Endothelial cell of umbilical vein (primary cell): ENCODE measurements around the gene NPDC1. TPM values are rescaled to one million over a fixed set of nuclear protein-coding genes. Genes with fewer than 3 reads are reported as not detected.
"Not testable (repeated sequence)": the region's sequence is repeated elsewhere in the genome, so short reads cannot be mapped to it uniquely, and the experiment has no call there.

ENCODE experiments used
- BruUV-seq: library from RNA; stranded (reverse); fragments of 400-500 nt; replicated peaks from 2 replicates; lab custom pipeline; 2021; lab: Mats Ljungman, UMichigan
- CTCF ChIA-PET: fragments of 300-600, 350-600 bp; sonication (Branson Sonifier 250); formaldehyde crosslinking; loops from one replicate; lab custom pipeline; 2021; ENCODE audit warnings: antibody characterized with exemption, inconsistent platforms; lab: Charles Lee
- POLR2A ChIA-PET: fragments of 300-600, 350-600 bp; sonication (Branson Sonifier 250); formaldehyde crosslinking; loops from one replicate; lab custom pipeline; 2021; ENCODE audit warnings: antibody characterized with exemption, inconsistent platforms; lab: Charles Lee
- DNase-seq: peaks from one replicate; pipeline ENCODE4 v3.0.0-alpha.2; 2011; ENCODE audit warnings: low read depth, low spot score
- FAIRE-seq: peaks from 2 replicates; lab custom pipeline; 2011; peaks lifted over from hg19 to GRCh38; lab: Jason Lieb, UNC
- H2AFZ ChIP-seq: 2 replicates; pipeline ENCODE4 v1.6.0; 2012; ENCODE audit warnings: low read depth, low read length, control low read depth, inconsistent platforms
- H3K27ac ChIP-seq: 2 replicates; pipeline ENCODE4 v1.5.1; 2011; ENCODE audit warnings: low read depth, mild to moderate bottlenecking, control low read depth, low read length, moderate library complexity; ENCODE audit not compliant: insufficient read depth
- H3K27me3 ChIP-seq, 2 experiments: 2 replicates each; pipeline versions ENCODE4 v1.6.0 to v1.6.1; 2011; ENCODE audit warnings: low read length in 2 of 2, mixed read lengths in 1 of 2; ENCODE audit not compliant: control insufficient read depth in 2 of 2, insufficient read depth in 2 of 2
- H3K36me3 ChIP-seq, 2 experiments: 2 replicates in 1 of 2; 3 replicates in 1 of 2; pipeline ENCODE4 v1.5.1; 2011; ENCODE audit warnings: low read length in 2 of 2, mild to moderate bottlenecking in 1 of 2, moderate library complexity in 1 of 2; ENCODE audit not compliant: control insufficient read depth in 2 of 2, insufficient read depth in 2 of 2; ENCODE audit errors: extremely low read depth in 1 of 2
- H3K4me1 ChIP-seq: 3 replicates; pipeline ENCODE4 v1.5.1; 2011; ENCODE audit warnings: mild to moderate bottlenecking, low read length; ENCODE audit not compliant: control insufficient read depth, insufficient read depth; ENCODE audit errors: extremely low read depth
- H3K4me2 ChIP-seq: 2 replicates; pipeline ENCODE4 v1.6.1; 2011; ENCODE audit warnings: low read length, control low read depth, mixed read lengths; ENCODE audit not compliant: insufficient read depth
- H3K4me3 ChIP-seq, 3 experiments: fragments of 200-600 bp in 1 of 3; sonication (generic), shearing (Covaris generic) in 1 of 3; replicated peaks in 1 of 3; 2 replicates each; pipeline ENCODE4 v1.5.1; 2011 to 2016; ENCODE audit warnings: control low read depth in 3 of 3, low read length in 3 of 3, mild to moderate bottlenecking in 2 of 3, inconsistent platforms in 1 of 3, low read depth in 1 of 3, moderate library complexity in 1 of 3; ENCODE audit not compliant: insufficient read depth in 1 of 3
- H3K79me2 ChIP-seq: 2 replicates; pipeline ENCODE4 v1.6.0; 2012; ENCODE audit warnings: low read length, inconsistent platforms; ENCODE audit not compliant: control insufficient read depth, insufficient read depth
- H3K9ac ChIP-seq: replicated peaks from 2 replicates; pipeline ENCODE3; 2011; ENCODE audit warnings: low read length, control low read depth; ENCODE audit not compliant: insufficient read depth; ENCODE audit errors: extremely low read depth
- H3K9me1 ChIP-seq: replicated peaks from 3 replicates; pipeline ENCODE4 v1.6.0; 2011; ENCODE audit warnings: mild to moderate bottlenecking, low read length; ENCODE audit not compliant: control insufficient read depth, insufficient read depth; ENCODE audit errors: extremely low read depth
- H3K9me3 ChIP-seq: replicated peaks from 2 replicates; pipeline ENCODE4 v1.5.1; 2012; ENCODE audit warnings: low read length, inconsistent platforms; ENCODE audit not compliant: control insufficient read depth, insufficient read depth
- H4K20me1 ChIP-seq: replicated peaks from 2 replicates; pipeline ENCODE3; 2011; ENCODE audit warnings: mild to moderate bottlenecking, low read length; ENCODE audit not compliant: control insufficient read depth, insufficient read depth; ENCODE audit errors: extremely low read depth
- CTCF ChIP-seq, 2 donors: IDR thresholded peaks; 1 replicate in 1 of 2; 2 replicates in 1 of 2; pipeline ENCODE4 v1.5.1; 2011; ENCODE audit warnings: low read length in 2 of 2, mild to moderate bottlenecking in 2 of 2, moderate library complexity in 2 of 2, control low read depth in 1 of 2, inconsistent platforms in 1 of 2, low read depth in 1 of 2; ENCODE audit not compliant: insufficient read depth in 1 of 2; ENCODE audit errors: extremely low read depth in 1 of 2
- EZH2 ChIP-seq: IDR thresholded peaks from 2 replicates; pipeline ENCODE4 v1.6.1; 2012; ENCODE audit warnings: borderline replicate concordance, low read depth, mild to moderate bottlenecking, moderate library complexity, low read length, inconsistent platforms; ENCODE audit not compliant: severe bottlenecking
- GATA2 ChIP-seq: IDR thresholded peaks from 2 replicates; pipeline ENCODE4 v1.7.0; 2011; ENCODE audit warnings: low read depth, mild to moderate bottlenecking, moderate library complexity, mixed read lengths, low read length; ENCODE audit not compliant: insufficient read length, insufficient read depth
- MYC ChIP-seq: IDR thresholded peaks from one replicate; pipeline ENCODE4 v1.6.1; 2011; ENCODE audit warnings: mild to moderate bottlenecking, low read depth, low read length
- POLR2A ChIP-seq: IDR thresholded peaks from 2 replicates; pipeline ENCODE4 v1.6.1; 2012; ENCODE audit warnings: low read depth, mild to moderate bottlenecking, control low read depth, low read length
- POLR2AphosphoS5 ChIP-seq: IDR thresholded peaks from 2 replicates; pipeline ENCODE4 v1.6.1; 2012; ENCODE audit warnings: low read depth, mild to moderate bottlenecking, control low read depth, low read length, moderate library complexity; ENCODE audit not compliant: insufficient read depth
- dilution Hi-C: fragments of 300-500 bp; cut with MboI; formaldehyde crosslinking; loops from one replicate; pipeline ENCODE4 v1.15.0; 2019; ENCODE audit warnings: low sequenced_read_pairs; ENCODE audit not compliant: extremely low pct_ligation_motif_present
- intact Hi-C: fragments of 100-400 bp; cut with micrococcal nuclease; formaldehyde crosslinking; loops from one replicate; pipeline ENCODE4 v1.10.0; 2022
- polyA plus RNA-seq, 4 experiments: library from polyadenylated mRNA; depleted of rRNA in 3 of 4; stranded (reverse) in 3 of 4; unstranded in 1 of 4; fragments of >200 nt; gene quantifications; 2 replicates each; pipeline versions ENCODE4 v1.2.1 to v1.2.3, GENCODE V29; 2011 to 2012; ENCODE audit warnings: missing spikeins in 1 of 4
- total RNA-seq: library from RNA; stranded (reverse); gene quantifications from 2 replicates; pipeline ENCODE4 v1.2.3, GENCODE V29; 2021

The NPDC1 gene
- total and polyA plus RNA-seq, 2 donors (not counting 3 experiments of a cell fraction or from before 2014, with no cell fraction given) = 115 to 181 TPM

GRCh38 chr9:137063311-137064026 lies 17.5 kb upstream of the NPDC1 start:
- TF ChIP-seq GATA2 = no peak
- TF ChIP-seq POLR2AphosphoS5 = no peak
- TF ChIP-seq MYC = no peak
- no peak for TF ChIP-seq CTCF (IDR thresholded peaks at IDR 0.05; ENCODE audit: extremely low read depth in 1 of 2, insufficient read depth in 1 of 2, low read depth in 1 of 2, low read length in 2 of 2)
- TF ChIP-seq POLR2A = no peak
- no peak for TF ChIP-seq EZH2
- dilution Hi-C loops = no loop called here
- ChIA-PET POLR2A (interaction anchor here (1.0 kb wide), 1 partner anchor 16 kb away, joined by 4 read pairs; no protein-coding TSS in a partner anchor), CTCF (interaction anchor here (0.6 to 2.3 kb wide), 22 partner anchors 8 to 285 kb away, joined by 3 to 52 read pairs (median 8); partner anchors contain the start of genes MAN1B1, NPDC1, RNF224 and TMEM141)
- intact Hi-C loops = loop anchor here (1.0 kb wide), 2 partner anchors 34 to 276 kb away; no protein-coding TSS in a partner anchor
- H3K9me3 ChIP-seq = no peaks in the 10 kb centered on the region
- FAIRE-seq (no peak), DNase-seq (no peak)
- no peaks in the 10 kb centered on the region for H3K9me1 ChIP-seq
- H3K79me2 ChIP-seq = peaks cover 3% of the 10 kb centered on the region
- no peak overlapping the region for H3K4me3 ChIP-seq
- H3K27me3 ChIP-seq = no peaks in the 10 kb centered on the region
- H3K9ac ChIP-seq = no peak overlapping the region
- H3K4me1 ChIP-seq = no peaks in the 10 kb centered on the region
- no peaks in the 10 kb centered on the region for H3K36me3 ChIP-seq
- H3K27ac ChIP-seq = no peak overlapping the region
- no peak overlapping the region for H2AFZ ChIP-seq
- no peak overlapping the region for H3K4me2 ChIP-seq
- BruUV-seq = no TSS peak
- no peaks in the 10 kb centered on the region for H4K20me1 ChIP-seq

GRCh38 chr9:137062798-137063197 lies 16.8 kb upstream of the NPDC1 start:
- CTCF ChIA-PET = interaction anchor here (2.3 kb wide), 1 partner anchor 34 kb away, joined by 16 read pairs; no protein-coding TSS in a partner anchor
- FAIRE-seq, intact Hi-C loops: not testable (repeated sequence)

More at GRCh38 chr9:137062798-137063197, 16.8 kb upstream of the NPDC1 start:
- H3K9me3 ChIP-seq, H3K4me3 ChIP-seq, H3K27ac ChIP-seq, H3K36me3 ChIP-seq, H2AFZ ChIP-seq, H3K9me1 ChIP-seq, H3K27me3 ChIP-seq, H3K4me1 ChIP-seq, DNase-seq, H4K20me1 ChIP-seq, H3K4me2 ChIP-seq, dilution Hi-C loops, BruUV-seq, H3K79me2 ChIP-seq, POLR2A ChIA-PET, H3K9ac ChIP-seq: not testable (repeated sequence)
